Tibial nerve (tissue), 4 donors: ENCODE measurements around the gene ZNF577. TPM values are rescaled to one million over a fixed set of nuclear protein-coding genes. Genes with fewer than 3 reads are reported as not detected.

Experiments
- DNase-seq, 2 donors: peaks; one replicate each; pipeline ENCODE4 v3.0.0-alpha.2; 2019; ENCODE audit warnings: low spot score in 2 of 2
- H3K27ac ChIP-seq, 4 donors: fragments of 200-600 bp; sonication (generic) in 3 of 4; one replicate each; pipeline ENCODE4 v1.5.1; 2017 to 2019; ENCODE audit warnings: mild to moderate bottlenecking in 1 of 4
- H3K27me3 ChIP-seq, 2 donors: fragments of 200-600 bp; sonication (generic) in 1 of 2; one replicate each; pipeline versions ENCODE4 v1.5.1 to v1.6.0; 2017 to 2019
- H3K36me3 ChIP-seq, 3 donors: fragments of 200-600 bp; sonication (generic); one replicate each; pipeline ENCODE4 v1.5.1; 2018 to 2019
- H3K4me1 ChIP-seq, 4 donors: fragments of 200-600 bp; sonication (generic) in 3 of 4; one replicate each; pipeline ENCODE4 v1.5.1; 2017 to 2019
- H3K4me3 ChIP-seq, 4 donors: fragments of 200-600 bp; sonication (generic) in 3 of 4; one replicate each; pipeline ENCODE4 v1.5.1; 2017 to 2019; ENCODE audit warnings: mild to moderate bottlenecking in 1 of 4, moderate library complexity in 1 of 4
- H3K9me3 ChIP-seq, 4 donors: fragments of 200-600 bp; sonication (generic) in 3 of 4; one replicate each; pipeline ENCODE4 v1.5.1; 2017 to 2019
- CTCF ChIP-seq, 5 experiments: fragments of 200-600 bp in 3 of 5; fragments of 450-650 bp in 2 of 5; sonication (generic) in 3 of 5; IDR thresholded peaks; one replicate each; pipeline ENCODE4 v1.5.1; 2016 to 2019; ENCODE audit warnings: antibody characterized with exemption in 5 of 5, mild to moderate bottlenecking in 3 of 5, moderate library complexity in 2 of 5
- EP300 ChIP-seq, 2 donors: sonication (generic); formaldehyde crosslinking; IDR thresholded peaks; one replicate each; pipeline ENCODE4 v1.6.1; 2017; ENCODE audit warnings: antibody characterized with exemption in 2 of 2, mild to moderate bottlenecking in 1 of 2
- POLR2A ChIP-seq, 2 donors: fragments of 450-650 bp; IDR thresholded peaks; one replicate each; pipeline ENCODE4 v1.6.1; 2017; ENCODE audit warnings: antibody characterized with exemption in 2 of 2, mild to moderate bottlenecking in 2 of 2, moderate library complexity in 2 of 2
- WGBS, 2 donors: methylation state at CpG; one replicate each; pipeline ENCODE4 v1.1.5; 2018; 5-methylcytosine and 5-hydroxymethylcytosine counted together
- total RNA-seq, 4 donors: library from RNA; depleted of rRNA; stranded (reverse); fragments of >200 nt; gene quantifications; one replicate each; pipeline ENCODE4 v1.1.0, GENCODE V29; 2016

The ZNF577 gene
- total RNA-seq, 4 donors from 2014 or later = 14.5 to 27.6 (median 21.2) TPM

- Histone ChIP-seq H3K36me3 (peaks cover 11 to 74% (median 46%) of the 10 kb centered on the region in 3 donors), H3K4me3 (no peak overlapping the region), H3K4me1 (peaks cover 0 to 17% (median 0%) of the 10 kb centered on the region in 4 donors), H3K27me3 (no peaks in the 10 kb centered on the region), H3K9me3 (peaks cover 0 to 85% (median 45%) of the 10 kb centered on the region in 4 donors), H3K27ac (no peak overlapping the region)
- TF ChIP-seq POLR2A (IDR thresholded peaks at IDR 0.05) (no peak), EP300 (IDR thresholded peaks at IDR 0.05) (no peak), CTCF (IDR thresholded peaks at IDR 0.05) (no peak)
- DNase-seq = no peak
Measured at GRCh38 chr19:51889934-51890333, 2.2 kb upstream of the ZNF577 start.

GRCh38 chr19:51884713-51885112 is 3.0 kb downstream of the ZNF577 start:
- no peaks in the 10 kb centered on the region for H3K27me3 ChIP-seq
- no peak overlapping the region for H3K27ac ChIP-seq
- 96 to 97% methylated on average over 2 of the region's 2 CpGs for WGBS, 2 donors
- no peak overlapping the region for H3K4me3 ChIP-seq
- H3K36me3 ChIP-seq = peaks cover 0 to 71% (median 5%) of the 10 kb centered on the region in 3 donors
- H3K4me1 ChIP-seq = peaks cover 0 to 17% (median 0%) of the 10 kb centered on the region in 4 donors
- TF ChIP-seq CTCF (IDR thresholded peaks at IDR 0.05) = no peak
- TF ChIP-seq POLR2A (IDR thresholded peaks at IDR 0.05) = no peak
- TF ChIP-seq EP300 (IDR thresholded peaks at IDR 0.05) = no peak
- peaks cover 0 to 75% (median 20%) of the 10 kb centered on the region in 4 donors for H3K9me3 ChIP-seq
- DNase-seq = no peak

GRCh38 chr19:51882518-51882917 is 5.2 kb downstream of the ZNF577 start:
- Histone ChIP-seq H3K36me3 (peaks cover 0 to 79% (median 25%) of the 10 kb centered on the region in 3 donors), H3K4me1 (peaks cover 0 to 10% (median 0%) of the 10 kb centered on the region in 4 donors), H3K27me3 (no peaks in the 10 kb centered on the region), H3K9me3 (peaks cover 0 to 75% (median 25%) of the 10 kb centered on the region in 4 donors), H3K4me3 (no peak overlapping the region), H3K27ac (no peak overlapping the region)
- WGBS, 2 donors = 99 to 100% methylated on average over 3 of the region's 3 CpGs
- no peak for TF ChIP-seq CTCF (IDR thresholded peaks at IDR 0.05)
- TF ChIP-seq POLR2A (IDR thresholded peaks at IDR 0.05) = no peak
- no peak for TF ChIP-seq EP300 (IDR thresholded peaks at IDR 0.05)
- DNase-seq = no peak

GRCh38 chr19:51873097-51873496 is 14.7 kb downstream of the ZNF577 start:
- DNase-seq = no peak
- no peaks in the 10 kb centered on the region for H3K27me3 ChIP-seq
- 97 to 98% methylated on average over 4 of the region's 4 CpGs for WGBS, 2 donors
- peaks cover 6 to 96% (median 51%) of the 10 kb centered on the region in 3 donors for H3K36me3 ChIP-seq
- no peak overlapping the region for H3K4me3 ChIP-seq
- peaks cover 0 to 100% (median 42%) of the 10 kb centered on the region in 4 donors for H3K9me3 ChIP-seq
- TF ChIP-seq POLR2A (IDR thresholded peaks at IDR 0.05) (no peak), EP300 (IDR thresholded peaks at IDR 0.05) (no peak), CTCF (IDR thresholded peaks at IDR 0.05) (no peak)
- no peaks in the 10 kb centered on the region for H3K4me1 ChIP-seq
- H3K27ac ChIP-seq = no peak overlapping the region

- peaks cover 0 to 100% (median 55%) of the 10 kb centered on the region in 4 donors for H3K9me3 ChIP-seq
- no peaks in the 10 kb centered on the region for H3K4me1 ChIP-seq
- DNase-seq = no peak
- H3K27me3 ChIP-seq = no peaks in the 10 kb centered on the region
- peaks cover 0 to 78% (median 0%) of the 10 kb centered on the region in 3 donors for H3K36me3 ChIP-seq
- WGBS, 2 donors = 83 to 98% methylated on average over 2 of the region's 2 CpGs
- H3K4me3 ChIP-seq = no peak overlapping the region
- H3K27ac ChIP-seq = no peak overlapping the region
- TF ChIP-seq CTCF (IDR thresholded peaks at IDR 0.05) = no peak
- no peak for TF ChIP-seq POLR2A (IDR thresholded peaks at IDR 0.05)
- TF ChIP-seq EP300 (IDR thresholded peaks at IDR 0.05) = no peak
Measured at GRCh38 chr19:51861870-51862622, 25.7 kb downstream of the ZNF577 start.
